ENCODE data around the gene DNAJB6.

Gene DNAJB6

GRCh38 chr7:157397036-157397720 is 60.4 kb downstream of the DNAJB6 start:
- DNase-seq, result no peak

- peak; percentile 61 for DNase-seq
Measured at GRCh38 chr7:157397731-157398691, 61.2 kb downstream of the DNAJB6 start.

GRCh38 chr7:157399086-157399687 is 62.4 kb downstream of the DNAJB6 start:
- no peak for DNase-seq

- DNase-seq, result no peak
Measured at GRCh38 chr7:157400171-157400860, 63.5 kb downstream of the DNAJB6 start.

- no peak for DNase-seq
Measured at GRCh38 chr7:157401567-157402387, 65.0 kb downstream of the DNAJB6 start.

GRCh38 chr7:157402388-157402703 is 65.5 kb downstream of the DNAJB6 start:
- DNase-seq, result no peak

- DNase-seq, result no peak
Measured at GRCh38 chr7:157402911-157403534, 66.2 kb downstream of the DNAJB6 start.

GRCh38 chr7:157403646-157404401 is 67.0 kb downstream of the DNAJB6 start:
- no peak for DNase-seq

GRCh38 chr7:157404845-157405481 is 68.2 kb downstream of the DNAJB6 start:
- DNase-seq, result peak; percentile 29

- DNase-seq, result no peak
Measured at GRCh38 chr7:157405501-157405900, 68.7 kb downstream of the DNAJB6 start.

GRCh38 chr7:157405914-157406810 is 69.4 kb downstream of the DNAJB6 start:
- DNase-seq, result no peak

GRCh38 chr7:157406971-157407370 is 70.2 kb downstream of the DNAJB6 start:
- no peak for DNase-seq

- no peak for DNase-seq
Measured at GRCh38 chr7:157407512-157408257, 70.9 kb downstream of the DNAJB6 start.

- no peak for DNase-seq
Measured at GRCh38 chr7:157408258-157409101, 71.7 kb downstream of the DNAJB6 start.

GRCh38 chr7:157409149-157409752 is 72.4 kb downstream of the DNAJB6 start:
- no peak for DNase-seq

- DNase-seq, result no peak
Measured at GRCh38 chr7:157409753-157410727, 73.2 kb downstream of the DNAJB6 start.

Data from HCEC 1CT (cell line).